GM12873 (cell line): Measurements from ENCODE around the gene NUDT19.

Experiments
- TF ChIP-seq, protein P1 (sequence below): IDR thresholded peaks from 2 replicates; pipeline ENCODE4 v1.5.1; 2012; ENCODE audit warnings: low read depth, mild to moderate bottlenecking, moderate library complexity, low read length, control low read depth; ENCODE audit not compliant: insufficient read depth; ENCODE audit errors: missing control alignments

The NUDT19 gene

GRCh38 chr19:32691291-32691951, at the start of gene NUDT19:
Gene NUDT19 (plus strand): TSS chr19:32691821. CDS start chr19:32691961, 140 bp downstream.
- TF ChIP-seq, protein P1, sequence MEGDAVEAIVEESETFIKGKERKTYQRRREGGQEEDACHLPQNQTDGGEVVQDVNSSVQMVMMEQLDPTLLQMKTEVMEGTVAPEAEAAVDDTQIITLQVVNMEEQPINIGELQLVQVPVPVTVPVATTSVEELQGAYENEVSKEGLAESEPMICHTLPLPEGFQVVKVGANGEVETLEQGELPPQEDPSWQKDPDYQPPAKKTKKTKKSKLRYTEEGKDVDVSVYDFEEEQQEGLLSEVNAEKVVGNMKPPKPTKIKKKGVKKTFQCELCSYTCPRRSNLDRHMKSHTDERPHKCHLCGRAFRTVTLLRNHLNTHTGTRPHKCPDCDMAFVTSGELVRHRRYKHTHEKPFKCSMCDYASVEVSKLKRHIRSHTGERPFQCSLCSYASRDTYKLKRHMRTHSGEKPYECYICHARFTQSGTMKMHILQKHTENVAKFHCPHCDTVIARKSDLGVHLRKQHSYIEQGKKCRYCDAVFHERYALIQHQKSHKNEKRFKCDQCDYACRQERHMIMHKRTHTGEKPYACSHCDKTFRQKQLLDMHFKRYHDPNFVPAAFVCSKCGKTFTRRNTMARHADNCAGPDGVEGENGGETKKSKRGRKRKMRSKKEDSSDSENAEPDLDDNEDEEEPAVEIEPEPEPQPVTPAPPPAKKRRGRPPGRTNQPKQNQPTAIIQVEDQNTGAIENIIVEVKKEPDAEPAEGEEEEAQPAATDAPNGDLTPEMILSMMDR: no peak

- TF ChIP-seq, protein P1: no peak
Observed at GRCh38 chr19:32642771-32643170, 48.9 kb upstream of the NUDT19 start.

- TF ChIP-seq, protein P1: no peak
Observed at GRCh38 chr19:32646556-32646955, 45.1 kb upstream of the NUDT19 start.

DNA sequence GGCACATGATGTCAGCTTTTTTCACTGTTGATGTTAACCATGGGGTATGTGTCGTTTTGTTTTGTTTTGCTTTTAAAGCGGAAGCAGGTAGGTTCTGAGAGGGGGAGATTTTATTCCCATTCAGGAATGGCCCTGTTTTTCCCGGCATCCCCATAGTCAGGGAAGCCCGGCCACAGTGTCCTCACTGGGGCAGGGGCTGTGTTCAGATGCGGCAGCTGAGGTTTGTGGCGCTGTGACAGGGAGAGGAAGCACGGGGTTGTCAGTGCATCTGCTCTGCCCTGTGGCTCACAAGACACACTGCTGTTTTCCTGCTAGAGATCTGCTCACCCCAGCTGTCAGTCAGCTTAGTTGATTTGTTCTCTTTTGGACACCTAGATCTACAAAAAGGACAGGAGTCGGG, 44.3 kb upstream of the NUDT19 start:
- TF ChIP-seq, protein P1: no peak

GRCh38 chr19:32649751-32650150, 41.9 kb upstream of the NUDT19 start:
- TF ChIP-seq, protein P1: no peak

DNA sequence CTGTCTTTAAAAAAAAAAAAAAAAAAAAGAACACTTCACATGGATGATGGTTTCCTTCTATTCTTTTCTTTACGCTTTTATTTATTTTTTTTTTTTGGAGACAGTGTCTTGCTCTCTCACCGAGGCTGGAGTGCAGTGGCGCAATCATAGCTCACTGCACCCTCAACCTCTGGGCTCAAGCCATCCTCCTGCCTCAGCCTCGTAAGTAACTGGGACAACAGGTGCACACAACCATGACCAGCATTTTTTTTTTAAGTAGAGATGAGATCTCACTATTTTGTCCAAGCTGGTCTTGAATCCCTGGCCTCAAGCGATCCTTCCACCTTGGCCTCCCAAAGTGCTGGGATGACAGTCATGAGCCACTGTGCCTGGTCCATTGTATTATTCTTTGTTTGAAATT, 41.0 kb upstream of the NUDT19 start:
- TF ChIP-seq, protein P1: no peak

DNA sequence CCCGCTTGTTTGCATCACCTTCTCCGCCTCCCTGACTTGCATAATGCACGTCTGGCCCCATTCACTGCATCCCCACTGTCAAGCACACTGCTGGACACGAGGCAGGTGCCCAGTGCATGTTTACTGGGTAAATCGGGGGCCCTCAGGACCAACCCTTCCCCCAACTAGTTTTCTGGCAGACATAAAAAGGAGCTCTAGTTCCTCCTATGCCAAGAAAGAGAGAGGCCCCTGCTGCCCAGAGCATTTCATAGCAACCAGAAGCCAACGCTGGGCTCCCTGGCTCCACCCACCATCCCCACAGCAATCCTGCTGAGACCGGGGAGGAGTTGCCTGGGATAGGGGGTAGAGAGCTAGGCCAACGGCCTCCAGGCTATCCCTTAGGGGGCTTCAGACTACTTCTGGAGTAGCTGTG, 39.9 kb upstream of the NUDT19 start:
- TF ChIP-seq, protein P1: no peak
